K562 (cell line): ENCODE results near the gene ZPR1. TPM values are rescaled to one million over a fixed set of nuclear protein-coding genes. Genes with fewer than 3 reads are reported as not detected.

ENCODE experiments used
- ATAC-seq: fragments of 200-7000 bp; cut with Tn5 transposase; 3 replicates; pipeline ENCODE4 v1.9.1; 2020; ENCODE audit warnings: moderate library complexity
- BruUV-seq: library from RNA; stranded (reverse); fragments of 400-500 nt; replicated peaks from 2 replicates; lab custom pipeline; 2021; lab: Mats Ljungman, UMichigan
- CTCF ChIA-PET: fragments of 300-600 bp; formaldehyde crosslinking; extraction: SDS; loops from one replicate; lab custom pipeline; 2021; ENCODE audit warnings: low intra/inter-chr PET ratio; lab: Yijun Ruan, JAX
- POLR2A ChIA-PET: fragments of 300-600, 350-650 bp; sonication (Branson Sonifier 250); formaldehyde crosslinking; extraction: SDS; loops from one replicate; lab custom pipeline; 2021; ENCODE audit warnings: antibody characterized with exemption, inconsistent platforms; lab: Yijun Ruan, JAX
- DNase-seq, 4 experiments: peaks; one replicate each; pipeline versions ENCODE4 v3.0.0 to v3.0.0-alpha.2; 2011 to 2018; ENCODE audit warnings: low spot score in 3 of 4, mixed read lengths in 3 of 4; ENCODE audit errors: extremely low read depth in 1 of 4
- FAIRE-seq: peaks from 2 replicates; lab custom pipeline; 2011; peaks lifted over from hg19 to GRCh38; lab: Jason Lieb, UNC
- H2AFZ ChIP-seq: 2 replicates; pipeline ENCODE4 v1.6.0; 2011; ENCODE audit warnings: low read depth, low read length, control low read depth, inconsistent platforms
- H3K27ac ChIP-seq: fragments of 200-600 bp; 3 replicates; pipeline ENCODE4 v1.8.0; 2011; ENCODE audit warnings: low read depth, mild to moderate bottlenecking, control low read depth, inconsistent platforms, low read length, moderate library complexity, mixed read lengths; ENCODE audit errors: extremely low read depth
- H3K27me3 ChIP-seq, 2 experiments: fragments of 300-600 bp in 1 of 2; 2 replicates in 1 of 2; 3 replicates in 1 of 2; pipeline versions ENCODE4 v1.6.0 to v1.8.0; 2011; ENCODE audit warnings: inconsistent platforms in 2 of 2, low read length in 2 of 2, mild to moderate bottlenecking in 1 of 2, mixed read lengths in 1 of 2, moderate library complexity in 1 of 2; ENCODE audit not compliant: control insufficient read depth in 2 of 2, insufficient read depth in 2 of 2
- H3K36me3 ChIP-seq: fragments of 300-600 bp; 3 replicates; pipeline ENCODE4 v1.8.0; 2011; ENCODE audit warnings: mild to moderate bottlenecking, low read length, inconsistent platforms; ENCODE audit not compliant: control insufficient read depth, insufficient read depth
- H3K4me1 ChIP-seq, 2 experiments: fragments of 200-600 bp in 1 of 2; replicated peaks in 1 of 2; 2 replicates in 1 of 2; 3 replicates in 1 of 2; pipeline versions ENCODE4 v1.5.1 to v1.8.0; 2011; ENCODE audit warnings: inconsistent platforms in 2 of 2, low read length in 2 of 2, mild to moderate bottlenecking in 1 of 2, mixed read lengths in 1 of 2, moderate library complexity in 1 of 2; ENCODE audit not compliant: control insufficient read depth in 2 of 2, insufficient read depth in 2 of 2
- H3K4me2 ChIP-seq: 2 replicates; pipeline ENCODE4 v1.6.1; 2011; ENCODE audit warnings: low read length, control low read depth, inconsistent platforms, mixed read lengths; ENCODE audit not compliant: insufficient read depth
- H3K4me3 ChIP-seq: fragments of 200-600 bp; sonication (generic), shearing (Covaris generic); 2 replicates; pipeline ENCODE4 v1.5.1; 2016; ENCODE audit warnings: control low read depth, inconsistent platforms
- H3K79me2 ChIP-seq: fragments of 200-600 bp; 3 replicates; pipeline ENCODE4 v1.8.0; 2011; ENCODE audit warnings: low read length, inconsistent platforms; ENCODE audit not compliant: control insufficient read depth, insufficient read depth
- H3K9ac ChIP-seq, 2 experiments: 2 replicates each; pipeline versions ENCODE4 v1.6.0 to v1.6.1; 2011; ENCODE audit warnings: low read depth in 2 of 2, low read length in 2 of 2, control low read depth in 1 of 2, inconsistent platforms in 1 of 2, mild to moderate bottlenecking in 1 of 2, mixed read lengths in 1 of 2; ENCODE audit not compliant: insufficient read depth in 1 of 2
- H3K9me1 ChIP-seq: one replicate; pipeline ENCODE4 v1.6.0; 2011; ENCODE audit warnings: inconsistent platforms, mild to moderate bottlenecking, low read length, moderate library complexity; ENCODE audit not compliant: control insufficient read depth, insufficient read depth
- H3K9me3 ChIP-seq: replicated peaks from 2 replicates; pipeline ENCODE4 v1.5.1; 2011; ENCODE audit warnings: low read depth, low read length, inconsistent platforms; ENCODE audit not compliant: control insufficient read depth, insufficient read depth
- H4K20me1 ChIP-seq: replicated peaks from 2 replicates; pipeline ENCODE4 v1.6.1; 2011; ENCODE audit warnings: low read length, inconsistent platforms, mixed read lengths; ENCODE audit not compliant: control insufficient read depth, insufficient read depth
- CC2D1A ChIP-seq: fragments of 450-650 bp; IDR thresholded peaks from 2 replicates; pipeline ENCODE4 v1.6.1; 2017; ENCODE audit warnings: mild to moderate bottlenecking
- CHD2 ChIP-seq: IDR thresholded peaks from 2 replicates; pipeline ENCODE4 v1.6.1; 2011; ENCODE audit warnings: low read depth, low read length
- GATAD2A ChIP-seq: fragments of 450-650 bp; IDR thresholded peaks from 2 replicates; pipeline ENCODE4 v1.6.1; 2017
- L3MBTL2 ChIP-seq: fragments of 450-650 bp; IDR thresholded peaks from 2 replicates; pipeline ENCODE4 v1.6.1; 2016; ENCODE audit warnings: mild to moderate bottlenecking, moderate library complexity
- MLLT1 ChIP-seq, 2 experiments: fragments of 450-650 bp; IDR thresholded peaks; 2 replicates each; pipeline ENCODE4 v1.6.1; 2016
- NR0B1 ChIP-seq: fragments of 450-650 bp; IDR thresholded peaks from one replicate; pipeline ENCODE4 v1.6.1; 2018; ENCODE audit warnings: mild to moderate bottlenecking, moderate library complexity; ENCODE audit not compliant: partially characterized antibody
- PCBP2 ChIP-seq: fragments of 200-400 bp; formaldehyde crosslinking; IDR thresholded peaks from 2 replicates; pipeline ENCODE4 v1.6.1; 2018; ENCODE audit warnings: low read length, low read depth, mild to moderate bottlenecking, moderate library complexity; ENCODE audit not compliant: poor library complexity, severe bottlenecking
- SAFB2 ChIP-seq: fragments of 200-400 bp; formaldehyde crosslinking; IDR thresholded peaks from 2 replicates; pipeline ENCODE4 v1.6.1; 2018; ENCODE audit warnings: borderline replicate concordance, low read length, low read depth, moderate library complexity; ENCODE audit not compliant: severe bottlenecking
- SMARCA4 ChIP-seq: fragments of 450-650 bp; IDR thresholded peaks from 2 replicates; pipeline ENCODE4 v1.6.1; 2016
- SRSF9 ChIP-seq: fragments of 200-400 bp; formaldehyde crosslinking; IDR thresholded peaks from 2 replicates; pipeline ENCODE4 v1.6.1; 2017; ENCODE audit warnings: low read depth, low read length, borderline replicate concordance
- TBL1XR1 ChIP-seq, 2 experiments: IDR thresholded peaks; 2 replicates each; pipeline ENCODE4 v1.6.1; 2012; ENCODE audit warnings: improper control_type of control experiment in 2 of 2, low read length in 2 of 2, mild to moderate bottlenecking in 1 of 2
- TRIM24 ChIP-seq, 2 experiments: fragments of 450-650 bp; IDR thresholded peaks; 2 replicates each; pipeline ENCODE4 v1.6.1; 2016
- ZBTB33 ChIP-seq: sonication (generic); formaldehyde crosslinking; IDR thresholded peaks from 2 replicates; pipeline ENCODE4 v1.8.1; 2023; ENCODE audit warnings: mild to moderate bottlenecking, missing genetic modification reagents
- ZFP91 ChIP-seq: sonication (generic); formaldehyde crosslinking; IDR thresholded peaks from 2 replicates; pipeline ENCODE4 v1.8.0; 2022; ENCODE audit warnings: mild to moderate bottlenecking, missing genetic modification reagents
- ZNF124 ChIP-seq: sonication (generic); formaldehyde crosslinking; IDR thresholded peaks from 2 replicates; pipeline ENCODE4 v1.8.1; 2022; ENCODE audit warnings: missing genetic modification reagents
- ZNF184 ChIP-seq: sonication (generic); formaldehyde crosslinking; IDR thresholded peaks from 2 replicates; pipeline ENCODE4 v1.5.0; 2020; ENCODE audit warnings: missing genetic modification reagents
- ZNF778 ChIP-seq: fragments of 450-650 bp; formaldehyde crosslinking; IDR thresholded peaks from 2 replicates; pipeline ENCODE4 v1.4.0; 2020; ENCODE audit warnings: mild to moderate bottlenecking, moderate library complexity
- WGBS: fragments of 100-300 bp; shearing (Covaris generic); methylation state at CpG from one replicate; pipeline ENCODE4 v1.1.6; 2016; ENCODE audit warnings: low coverage, mixed read lengths; ENCODE audit not compliant: insufficient coverage; ENCODE audit errors: missing lambda C conversion rate; 5-methylcytosine and 5-hydroxymethylcytosine counted together
- in situ Hi-C: fragments of 300-500 bp; cut with MboI; formaldehyde crosslinking; loops from 4 replicates; pipeline ENCODE4 v1.15.0; 2018; ENCODE audit warnings: inconsistent platforms, mixed read lengths
- intact Hi-C: fragments of 100-400 bp; cut with micrococcal nuclease; formaldehyde crosslinking; loops from 2 replicates; pipeline ENCODE4 v1.14.2; 2022
- polyA plus RNA-seq, 8 experiments: library from polyadenylated mRNA; depleted of rRNA in 4 of 8; stranded (reverse) in 5 of 8; unstranded in 3 of 8; fragments of >200 nt; fragmentation: Nextera tagmentation in 2 of 8; fragmentation: Illumina TruSeq in 1 of 8; extraction: Ambion mirVana in 2 of 8; extraction: Trizol in 1 of 8; gene quantifications; 2 replicates each; pipeline versions ENCODE4 v1.2.1 to v1.2.3, GENCODE V29; 2011 to 2014; ENCODE audit warnings: inconsistent platforms in 1 of 8, missing spikeins in 1 of 8
- total RNA-seq, 7 experiments: library from RNA; depleted of rRNA in 6 of 7; stranded (reverse); fragments of >200 nt in 6 of 7; fragmentation: Illumina TruSeq in 2 of 7; extraction: Trizol in 2 of 7; gene quantifications; 2 replicates each; pipeline versions ENCODE4 v1.2.1 to v1.2.3, GENCODE V29; 2011 to 2021; ENCODE audit warnings: low replicate concordance in 1 of 7

Gene ZPR1
- total and polyA plus RNA-seq, 9 of the 15 experiments (the other 6 are each of a cell fraction or from before 2014, with no cell fraction given): 13.0 to 120 (median 83.8) TPM

DNA sequence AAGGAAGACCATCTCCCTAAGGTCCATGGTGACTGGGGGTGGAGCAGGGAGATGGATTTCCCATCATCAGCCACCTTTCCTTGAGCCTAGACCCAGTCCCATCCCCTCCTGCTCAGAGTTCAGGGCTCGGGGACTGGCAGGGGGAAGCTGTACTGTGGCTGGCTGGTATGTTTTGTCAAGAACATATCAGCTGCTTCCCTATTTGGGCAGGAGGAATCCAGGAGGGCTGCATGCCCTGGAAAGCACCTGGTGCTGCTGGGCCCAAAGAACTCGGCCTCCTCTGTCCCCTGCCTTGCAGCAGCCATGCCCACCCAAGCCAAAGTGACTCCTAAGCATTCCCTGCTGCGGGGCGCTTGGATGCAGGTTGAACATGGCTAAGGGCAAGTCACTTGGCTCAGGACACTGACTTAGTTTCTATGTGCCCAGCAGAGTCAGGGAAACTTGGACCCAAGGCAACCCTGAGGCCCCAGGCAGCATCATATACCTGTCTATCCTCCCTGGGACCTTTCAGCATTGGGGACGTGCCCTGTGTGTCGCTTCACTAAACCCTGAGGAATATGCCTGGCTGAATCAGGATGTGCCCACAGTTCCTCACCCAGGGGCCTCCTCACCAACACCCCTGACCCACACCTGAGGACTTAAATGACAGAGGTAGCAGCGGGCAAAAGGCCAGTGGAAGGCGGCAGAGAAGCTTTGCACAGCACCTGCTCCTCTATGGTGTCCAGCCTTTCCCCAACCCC, 58.2 kb downstream of the ZPR1 start (continued):
- TF ChIP-seq MLLT1 (IDR thresholded peaks at IDR 0.05) (no peak), ZNF778 (CRISPR knock-in tag) (no peak), TRIM24 (IDR thresholded peaks at IDR 0.05) (no peak), SRSF9 (no peak), SAFB2 (no peak), GATAD2A (no peak), CHD2 (no peak), CC2D1A (no peak)

GRCh38 chr11:116727990-116728389, 59.8 kb downstream of the ZPR1 start:
- ChIA-PET POLR2A (no interaction called here), CTCF (no interaction called here)
- H3K27ac ChIP-seq: no peak overlapping the region
- intact Hi-C loops: no loop called here
- no peak overlapping the region for H2AFZ ChIP-seq
- ATAC-seq: no peak
- H3K9ac ChIP-seq: no peak overlapping the region
- WGBS: 4% methylated on average over 6 of the region's 6 CpGs
- H4K20me1 ChIP-seq: peaks cover 9% of the 10 kb centered on the region; the same call in 1 of the 2 replicates
- no peaks in the 10 kb centered on the region for H3K9me3 ChIP-seq
- no peaks in the 10 kb centered on the region for H3K79me2 ChIP-seq
- BruUV-seq: no TSS peak
- H3K27me3 ChIP-seq: peaks cover 24 to 73% of the 10 kb centered on the region in 2 experiments; a peak in 4 of 5 replicates
- no peak for FAIRE-seq
- H3K4me3 ChIP-seq: no peak overlapping the region
- no peak for DNase-seq
- in situ Hi-C loops: no loop called here
- H3K36me3 ChIP-seq: no peaks in the 10 kb centered on the region
- no peaks in the 10 kb centered on the region for H3K9me1 ChIP-seq
- peaks cover 0 to 3% of the 10 kb centered on the region in 2 experiments; a peak in 1 of 5 replicates for H3K4me1 ChIP-seq
- no peak overlapping the region for H3K4me2 ChIP-seq
- TF ChIP-seq NR0B1 (no peak), ZNF184 (CRISPR knock-in tag) (no peak), ZNF124 (no peak), ZFP91 (no peak), TBL1XR1 (IDR thresholded peaks at IDR 0.05; ENCODE audit: low read length in 2 of 2) (no peak), SMARCA4 (no peak), PCBP2 (no peak), ZBTB33 (CRISPR knock-in tag) (no peak), L3MBTL2 (no peak)
